Caco-2 (cell line): ENCODE results near the gene ZNF334. TPM values are rescaled to one million over a fixed set of nuclear protein-coding genes. Genes with fewer than 3 reads are reported as not detected.

Source experiments
- BruUV-seq: library from RNA; stranded (reverse); fragments of 400-500 nt; replicated peaks from 2 replicates; lab custom pipeline; 2021; lab: Mats Ljungman, UMichigan
- CTCF ChIA-PET: fragments of 300-600 bp; sonication (Branson Sonifier 250); formaldehyde crosslinking; loops from one replicate; lab custom pipeline; 2022; ENCODE audit warnings: antibody characterized with exemption; lab: Charles Lee
- POLR2A ChIA-PET: fragments of 300-600 bp; sonication (Branson Sonifier 250); formaldehyde crosslinking; loops from one replicate; lab custom pipeline; 2022; ENCODE audit warnings: antibody characterized with exemption; lab: Charles Lee
- DNase-seq, 2 experiments: peaks; one replicate each; pipeline versions ENCODE4 v3.0.0 to v3.0.0-alpha.2; 2020 to 2022
- H3K27me3 ChIP-seq: replicated peaks from 2 replicates; pipeline ENCODE4 v1.6.0; 2011; ENCODE audit warnings: low read length; ENCODE audit not compliant: control insufficient read depth, insufficient read depth
- H3K36me3 ChIP-seq: 2 replicates; pipeline ENCODE4 v1.5.1; 2011; ENCODE audit warnings: low read length; ENCODE audit not compliant: control insufficient read depth, insufficient read depth
- H3K4me1 ChIP-seq: fragments of 250-450 bp; sonication (Bioruptor Pico); 2 replicates; pipeline ENCODE4 v1.5.1; 2020; ENCODE audit warnings: mild to moderate bottlenecking
- H3K4me3 ChIP-seq: 2 replicates; pipeline ENCODE4 v1.5.1; 2011; ENCODE audit warnings: low read depth, mild to moderate bottlenecking, control low read depth, low read length
- H3K9me3 ChIP-seq: fragments of 250-450 bp; sonication (Bioruptor Pico); 2 replicates; pipeline ENCODE4 v1.5.1; 2020; ENCODE audit warnings: mild to moderate bottlenecking, moderate library complexity
- H3K27ac Mint-ChIP-seq: one replicate; pipeline ENCODE4 v1.8.0; 2022; ENCODE audit warnings: mixed read lengths; ENCODE audit not compliant: unreplicated experiment
- H3K27me3 Mint-ChIP-seq: one replicate; pipeline ENCODE4 v1.8.0; 2022; ENCODE audit warnings: mixed read lengths; ENCODE audit not compliant: insufficient read depth, unreplicated experiment
- H3K36me3 Mint-ChIP-seq: one replicate; pipeline ENCODE4 v1.8.0; 2022; ENCODE audit warnings: mild to moderate bottlenecking, mixed read lengths; ENCODE audit not compliant: insufficient read depth, unreplicated experiment
- H3K4me1 Mint-ChIP-seq: one replicate; pipeline ENCODE4 v1.8.0; 2022; ENCODE audit warnings: low read depth, mixed read lengths; ENCODE audit not compliant: unreplicated experiment
- H3K4me3 Mint-ChIP-seq: one replicate; pipeline ENCODE4 v1.8.0; 2022; ENCODE audit warnings: mild to moderate bottlenecking, moderate library complexity, mixed read lengths; ENCODE audit not compliant: unreplicated experiment
- H3K9me3 Mint-ChIP-seq: one replicate; pipeline ENCODE4 v1.8.0; 2022; ENCODE audit warnings: mixed read lengths; ENCODE audit not compliant: unreplicated experiment
- intact Hi-C: fragments of 100-400 bp; cut with micrococcal nuclease; formaldehyde crosslinking; loops from one replicate; pipeline ENCODE4 v1.10.0; 2022; ENCODE audit not compliant: unreplicated experiment
- total RNA-seq: library from RNA; stranded (reverse); gene quantifications from 2 replicates; pipeline ENCODE4 v1.2.3, GENCODE V29; 2022
- TF ChIP-seq, protein P1 (sequence below), 2 experiments: fragments of 200-600 bp in 1 of 2; IDR thresholded peaks; 1 replicate in 1 of 2; 2 replicates in 1 of 2; pipeline versions ENCODE4 v1.5.1 to v1.8.0; 2011 to 2022; ENCODE audit warnings: antibody characterized with exemption in 1 of 2, control low read depth in 1 of 2, inconsistent platforms in 1 of 2, low read depth in 1 of 2, low read length in 1 of 2, mild to moderate bottlenecking in 1 of 2, moderate library complexity in 1 of 2; ENCODE audit not compliant: insufficient read depth in 1 of 2, severe bottlenecking in 1 of 2, unreplicated experiment in 1 of 2

ZNF334 gene
- total RNA-seq, 1 experiment from 2014 or later: not detected

DNA sequence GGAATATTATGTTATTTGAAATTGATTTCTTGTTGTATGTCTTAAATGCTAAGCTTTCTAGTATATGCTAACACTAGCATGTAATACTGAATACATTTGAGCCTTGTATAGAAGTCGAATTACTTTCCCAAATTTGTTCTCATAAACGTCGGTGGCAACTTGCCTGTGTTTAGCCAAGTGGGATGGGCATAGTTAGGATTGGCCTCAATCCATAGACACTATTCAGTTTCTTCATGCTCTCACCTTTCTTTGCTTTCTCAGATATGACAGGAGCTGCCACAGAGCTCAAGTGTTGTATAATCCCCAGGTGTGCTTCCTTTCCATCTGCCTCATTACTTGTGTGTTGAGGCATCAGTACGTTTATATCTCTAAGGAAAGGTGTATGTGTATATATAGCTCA, 19.3 kb downstream of the ZNF334 start:
- POLR2A ChIA-PET: no interaction called here
- Mint-ChIP-seq H3K9me3 (no peaks in the 10 kb centered on the region), H3K36me3 (no peaks in the 10 kb centered on the region), H3K4me3 (no peak overlapping the region), H3K27me3 (peaks cover 42% of the 10 kb centered on the region), H3K4me1 (no peaks in the 10 kb centered on the region), H3K27ac (no peak overlapping the region)
- TF ChIP-seq, protein P1, sequence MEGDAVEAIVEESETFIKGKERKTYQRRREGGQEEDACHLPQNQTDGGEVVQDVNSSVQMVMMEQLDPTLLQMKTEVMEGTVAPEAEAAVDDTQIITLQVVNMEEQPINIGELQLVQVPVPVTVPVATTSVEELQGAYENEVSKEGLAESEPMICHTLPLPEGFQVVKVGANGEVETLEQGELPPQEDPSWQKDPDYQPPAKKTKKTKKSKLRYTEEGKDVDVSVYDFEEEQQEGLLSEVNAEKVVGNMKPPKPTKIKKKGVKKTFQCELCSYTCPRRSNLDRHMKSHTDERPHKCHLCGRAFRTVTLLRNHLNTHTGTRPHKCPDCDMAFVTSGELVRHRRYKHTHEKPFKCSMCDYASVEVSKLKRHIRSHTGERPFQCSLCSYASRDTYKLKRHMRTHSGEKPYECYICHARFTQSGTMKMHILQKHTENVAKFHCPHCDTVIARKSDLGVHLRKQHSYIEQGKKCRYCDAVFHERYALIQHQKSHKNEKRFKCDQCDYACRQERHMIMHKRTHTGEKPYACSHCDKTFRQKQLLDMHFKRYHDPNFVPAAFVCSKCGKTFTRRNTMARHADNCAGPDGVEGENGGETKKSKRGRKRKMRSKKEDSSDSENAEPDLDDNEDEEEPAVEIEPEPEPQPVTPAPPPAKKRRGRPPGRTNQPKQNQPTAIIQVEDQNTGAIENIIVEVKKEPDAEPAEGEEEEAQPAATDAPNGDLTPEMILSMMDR (IDR thresholded peaks at IDR 0.05; ENCODE audit: insufficient read depth in 1 of 2, low read depth in 1 of 2, low read length in 1 of 2, severe bottlenecking in 1 of 2, unreplicated experiment in 1 of 2): no peak
- DNase-seq: no peak
- intact Hi-C loops: no loop called here
- no TSS peak for BruUV-seq
- Histone ChIP-seq H3K27me3 (no peaks in the 10 kb centered on the region), H3K36me3 (no peaks in the 10 kb centered on the region), H3K4me1 (no peaks in the 10 kb centered on the region), H3K9me3 (no peaks in the 10 kb centered on the region), H3K4me3 (no peak overlapping the region)
- CTCF ChIA-PET: interaction anchor here (0.5 kb wide), 1 partner anchor 259 kb away, joined by 4 read pairs; no protein-coding TSS in a partner anchor

DNA sequence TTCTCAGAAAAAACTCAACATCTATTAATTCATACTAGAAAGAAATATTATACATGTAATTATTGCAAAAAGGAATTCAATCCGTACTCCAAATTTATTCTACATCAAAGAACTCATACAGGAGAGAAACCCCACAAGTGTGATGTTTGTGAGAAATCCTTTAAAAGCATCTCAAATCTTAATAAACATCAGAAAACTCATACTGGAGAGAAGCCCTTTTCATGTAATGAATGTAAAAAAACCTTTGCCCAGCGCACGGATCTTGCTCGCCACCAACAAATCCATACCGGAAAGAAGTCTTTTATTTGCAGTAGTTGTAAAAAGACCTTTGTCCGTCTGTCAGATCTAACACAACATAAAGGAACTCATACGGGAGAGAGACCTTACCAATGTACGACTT, 22.0 kb downstream of the ZNF334 start:
- Histone ChIP-seq H3K36me3 (no peaks in the 10 kb centered on the region), H3K27me3 (no peaks in the 10 kb centered on the region; the same call in 1 of the 2 replicates), H3K9me3 (no peaks in the 10 kb centered on the region), H3K4me1 (no peaks in the 10 kb centered on the region), H3K4me3 (no peak overlapping the region)
- BruUV-seq: no TSS peak
- ChIA-PET CTCF (no interaction called here), POLR2A (no interaction called here)
- peaks cover 36% of the 10 kb centered on the region for H3K27me3 Mint-ChIP-seq
- intact Hi-C loops: no loop called here
- H3K27ac Mint-ChIP-seq: no peak overlapping the region
- H3K36me3 Mint-ChIP-seq: no peaks in the 10 kb centered on the region
- no peak overlapping the region for H3K4me3 Mint-ChIP-seq
- H3K4me1 Mint-ChIP-seq: no peaks in the 10 kb centered on the region
- no peaks in the 10 kb centered on the region for H3K9me3 Mint-ChIP-seq
- no peak for DNase-seq
- TF ChIP-seq, protein P1 (IDR thresholded peaks at IDR 0.05; ENCODE audit: insufficient read depth in 1 of 2, low read depth in 1 of 2, low read length in 1 of 2, severe bottlenecking in 1 of 2, unreplicated experiment in 1 of 2): no peak

DNA sequence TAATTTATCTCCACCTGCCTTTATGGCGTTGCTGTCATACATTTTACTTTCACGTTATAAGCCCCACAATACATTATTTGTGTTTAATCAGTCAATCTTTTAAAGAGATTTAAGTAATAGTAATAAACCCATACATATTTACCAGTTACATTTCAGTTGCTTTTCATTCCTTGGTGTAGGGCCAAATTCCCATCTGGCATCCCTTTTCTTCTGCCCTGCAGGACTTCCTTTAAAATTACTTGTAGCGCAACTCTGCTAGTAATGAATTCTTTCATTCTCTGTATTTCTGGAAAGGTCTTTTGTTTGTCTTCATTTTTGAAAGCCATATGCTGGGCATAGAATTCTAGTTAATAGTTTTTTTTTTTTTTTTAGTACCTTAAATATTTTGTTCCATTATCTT, 24.9 kb downstream of the ZNF334 start:
- H3K4me1 ChIP-seq: no peaks in the 10 kb centered on the region
- Mint-ChIP-seq H3K4me3 (no peak overlapping the region), H3K27me3 (peaks cover 47% of the 10 kb centered on the region), H3K9me3 (no peaks in the 10 kb centered on the region), H3K27ac (no peak overlapping the region), H3K4me1 (peaks cover 7% of the 10 kb centered on the region), H3K36me3 (no peaks in the 10 kb centered on the region)
- no TSS peak for BruUV-seq
- no peaks in the 10 kb centered on the region for H3K36me3 ChIP-seq
- intact Hi-C loops: no loop called here
- no peaks in the 10 kb centered on the region; the same call in 1 of the 2 replicates for H3K27me3 ChIP-seq
- CTCF ChIA-PET: no interaction called here
- TF ChIP-seq, protein P1 (IDR thresholded peaks at IDR 0.05; ENCODE audit: insufficient read depth in 1 of 2, low read depth in 1 of 2, low read length in 1 of 2, severe bottlenecking in 1 of 2, unreplicated experiment in 1 of 2): no peak
- no peak for DNase-seq
- H3K4me3 ChIP-seq: no peak overlapping the region
- no peaks in the 10 kb centered on the region for H3K9me3 ChIP-seq
- POLR2A ChIA-PET: no interaction called here
